SU-DHL-6 (cell line): ENCODE data around the gene RPS28.

Experiments
- H2AFZ ChIP-seq: fragments of 200-600 bp; sonication (generic); 2 replicates; pipeline ENCODE4 v1.6.1; 2014; ENCODE audit warnings: low read depth, mild to moderate bottlenecking, moderate library complexity, mixed read lengths, antibody characterized with exemption, low read length; ENCODE audit not compliant: severe bottlenecking
- H3F3A ChIP-seq: fragments of 200-600 bp; shearing (Covaris generic); 2 replicates; pipeline ENCODE4 v1.6.0; 2016; ENCODE audit warnings: antibody characterized with exemption, mild to moderate bottlenecking; ENCODE audit not compliant: insufficient read depth
- H3K27ac ChIP-seq: fragments of 200-600 bp; sonication (generic); 2 replicates; pipeline ENCODE4 v1.5.1; 2016; ENCODE audit warnings: low read depth, mild to moderate bottlenecking, low read length, moderate library complexity, mixed read lengths
- H3K27me3 ChIP-seq: fragments of 200-600 bp; sonication (generic), shearing (Covaris generic); 2 replicates; pipeline ENCODE4 v1.6.0; 2014; ENCODE audit warnings: mild to moderate bottlenecking, low read length
- H3K36me3 ChIP-seq: fragments of 200-600 bp; sonication (generic); 2 replicates; pipeline ENCODE4 v1.6.1; 2014; ENCODE audit warnings: mild to moderate bottlenecking, low read length, mixed read lengths
- H3K4me2 ChIP-seq: fragments of 300-600, 200-600 bp; shearing (Covaris generic), sonication (generic); 2 replicates; pipeline ENCODE4 v1.6.0; 2014; ENCODE audit warnings: low read length, low read depth, mild to moderate bottlenecking; ENCODE audit not compliant: poor library complexity, severe bottlenecking
- H3K4me3 ChIP-seq: fragments of 200-600 bp; sonication (generic); 2 replicates; pipeline ENCODE4 v1.5.1; 2014; ENCODE audit warnings: antibody characterized with exemption, low read length, mild to moderate bottlenecking, mixed read lengths; ENCODE audit not compliant: insufficient read depth, poor library complexity, severe bottlenecking
- H3K79me2 ChIP-seq: fragments of 200-600 bp; sonication (generic); 2 replicates; pipeline ENCODE4 v1.6.1; 2014; ENCODE audit warnings: mild to moderate bottlenecking, low read length, moderate library complexity; ENCODE audit not compliant: insufficient read depth
- H3K9ac ChIP-seq: fragments of 200-600 bp; sonication (generic); 2 replicates; pipeline ENCODE4 v1.7.0; 2014; ENCODE audit warnings: mild to moderate bottlenecking, low read length
- H3K9me2 ChIP-seq: fragments of 200-600 bp; sonication (generic); replicated peaks from 2 replicates; pipeline ENCODE4 v1.6.1; 2014; ENCODE audit warnings: low read length; ENCODE audit not compliant: insufficient read depth
- H3K9me3 ChIP-seq: fragments of 200-600 bp; sonication (generic); 2 replicates; pipeline ENCODE4 v1.6.1; 2014; ENCODE audit warnings: low read length, mixed read lengths; ENCODE audit not compliant: insufficient read depth
- H4K20me1 ChIP-seq: fragments of 200-600 bp; sonication (generic); 2 replicates; pipeline ENCODE4 v1.6.1; 2014; ENCODE audit warnings: low read depth, mild to moderate bottlenecking, antibody characterized with exemption, low read length, moderate library complexity, mixed read lengths
- CTCF ChIP-seq: fragments of 200-600 bp; sonication (generic); IDR thresholded peaks from one replicate; pipeline ENCODE4 v1.5.1; 2017; ENCODE audit warnings: antibody characterized with exemption, mild to moderate bottlenecking, low read length, moderate library complexity; ENCODE audit not compliant: insufficient read depth, poor library complexity, severe bottlenecking
- EZH2phosphoT487 ChIP-seq: fragments of 200-600 bp; sonication (generic), shearing (Covaris generic); conservative IDR thresholded peaks from 2 replicates; pipeline ENCODE4 v1.6.1; 2018; ENCODE audit warnings: mild to moderate bottlenecking, antibody characterized with exemption, low read length, moderate library complexity, mixed read lengths

Gene RPS28

DNA sequence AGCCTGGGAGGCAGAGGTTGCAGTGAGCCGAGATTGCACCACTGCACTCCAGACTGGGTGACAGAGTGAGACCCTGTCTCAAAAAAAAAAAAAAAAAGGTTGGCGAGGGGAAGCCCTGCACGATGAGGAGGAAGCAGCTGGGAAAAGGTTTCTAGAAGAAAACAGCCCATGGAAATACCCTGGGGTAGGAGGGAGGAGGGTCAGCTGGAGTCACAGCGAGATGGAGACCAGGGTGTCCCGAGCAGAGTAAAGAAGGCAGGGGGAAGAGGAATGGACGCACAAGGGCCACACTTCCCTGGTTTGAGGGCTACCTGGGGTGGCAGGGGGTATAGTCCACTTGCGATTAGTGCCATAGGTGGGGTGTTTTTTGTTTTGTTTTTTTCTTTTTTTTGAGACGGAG lies 15.4 kb downstream of the RPS28 start:
- Histone ChIP-seq H3K79me2 (no peaks in the 10 kb centered on the region), H3K9ac (no peak overlapping the region)

DNA sequence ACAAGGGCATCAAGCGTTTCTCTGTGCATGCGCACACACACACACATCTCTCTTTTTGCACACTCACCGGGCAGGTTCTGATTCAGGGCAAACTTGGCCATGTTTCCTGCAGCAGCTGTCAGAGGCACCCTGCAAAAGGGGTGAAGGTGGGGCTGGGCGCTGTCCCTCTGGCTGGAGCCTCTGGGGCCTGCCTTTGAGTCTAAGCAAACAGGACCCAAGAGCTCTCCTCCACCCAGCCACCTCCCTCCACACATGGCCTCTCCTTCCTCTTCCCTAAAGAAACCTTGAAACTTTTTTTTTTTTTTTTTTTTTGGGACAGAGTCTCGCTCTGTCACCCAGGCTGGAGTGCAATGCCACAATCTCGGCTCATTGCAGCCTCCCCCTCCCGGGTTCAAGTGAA lies 16.4 kb downstream of the RPS28 start:
- Histone ChIP-seq H3K4me2 (no peak overlapping the region), H3K9me2 (no peaks in the 10 kb centered on the region), H3K9ac (no peak overlapping the region), H3K79me2 (no peaks in the 10 kb centered on the region), H3F3A (no peaks in the 10 kb centered on the region), H3K9me3 (no peaks in the 10 kb centered on the region), H3K27me3 (no peaks in the 10 kb centered on the region), H3K36me3 (no peaks in the 10 kb centered on the region), H3K27ac (no peak overlapping the region), H4K20me1 (no peaks in the 10 kb centered on the region), H2AFZ (no peak overlapping the region), H3K4me3 (no peak overlapping the region)
- no peak for TF ChIP-seq CTCF
- no peak for TF ChIP-seq EZH2phosphoT487

More for the DNA sequence above, 15.4 kb downstream of the RPS28 start:
- H3K27ac ChIP-seq, result no peak overlapping the region
- TF ChIP-seq EZH2phosphoT487 (no peak), CTCF (no peak)
- no peaks in the 10 kb centered on the region for H3F3A ChIP-seq
- H3K36me3 ChIP-seq, result no peaks in the 10 kb centered on the region
- H3K27me3 ChIP-seq, result no peaks in the 10 kb centered on the region
- H3K9me2 ChIP-seq, result no peaks in the 10 kb centered on the region
- no peak overlapping the region for H3K4me2 ChIP-seq
- H3K4me3 ChIP-seq, result no peak overlapping the region
- no peak overlapping the region for H2AFZ ChIP-seq
- H4K20me1 ChIP-seq, result no peaks in the 10 kb centered on the region
- no peaks in the 10 kb centered on the region for H3K9me3 ChIP-seq

DNA sequence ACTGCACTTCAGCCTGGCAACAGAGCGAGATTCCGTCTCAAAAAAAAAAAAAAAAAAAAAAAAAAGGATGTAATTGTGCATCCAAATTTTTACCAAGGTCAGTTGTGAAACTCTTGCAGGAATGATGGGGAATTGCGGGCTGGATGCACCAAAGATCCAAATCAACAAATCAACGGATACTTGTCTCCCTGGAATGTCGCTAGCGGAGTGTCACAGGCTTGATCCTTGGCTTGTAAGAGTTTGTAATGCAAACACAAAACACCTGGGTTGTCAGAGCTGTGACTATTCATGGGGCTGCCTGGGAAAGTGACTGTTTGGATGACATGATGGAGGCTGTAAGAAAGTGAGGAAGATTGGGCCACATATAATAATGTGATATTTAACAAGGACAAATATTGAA lies 17.5 kb downstream of the RPS28 start:
- TF ChIP-seq EZH2phosphoT487 (no peak), CTCF (no peak)
- H3K27ac ChIP-seq, result no peak overlapping the region
- no peaks in the 10 kb centered on the region for H3K9me3 ChIP-seq
- H3K79me2 ChIP-seq, result no peaks in the 10 kb centered on the region
- H3F3A ChIP-seq, result no peaks in the 10 kb centered on the region
- no peak overlapping the region for H2AFZ ChIP-seq
- H3K27me3 ChIP-seq, result no peaks in the 10 kb centered on the region
- no peak overlapping the region for H3K4me3 ChIP-seq
- no peaks in the 10 kb centered on the region for H4K20me1 ChIP-seq
- H3K4me2 ChIP-seq, result no peak overlapping the region
- no peak overlapping the region for H3K9ac ChIP-seq
- H3K9me2 ChIP-seq, result no peaks in the 10 kb centered on the region
- H3K36me3 ChIP-seq, result no peaks in the 10 kb centered on the region
